Measurements from ENCODE around the gene LAIR2.
"Not testable (repeated sequence)": the region's sequence is repeated elsewhere in the genome, so short reads cannot be mapped to it uniquely, and the experiment has no call there.

Gene LAIR2

GRCh38 chr19:54493967-54494585, 8.6 kb upstream of the LAIR2 start:
- DNase-seq (ENCODE audit: low spot score) = no peak

GRCh38 chr19:54495284-54495683, 7.3 kb upstream of the LAIR2 start:
- not testable (repeated sequence) for DNase-seq (ENCODE audit: low spot score)

GRCh38 chr19:54497747-54498450, 4.7 kb upstream of the LAIR2 start:
- DNase-seq (ENCODE audit: low spot score) = not testable (repeated sequence)

GRCh38 chr19:54498451-54498772, 4.2 kb upstream of the LAIR2 start:
- DNase-seq (ENCODE audit: low spot score) = not testable (repeated sequence)

GRCh38 chr19:54505542-54505941, 2.9 kb downstream of the LAIR2 start:
- DNase-seq (ENCODE audit: low spot score) = not testable (repeated sequence)

GRCh38 chr19:54506079-54506478, 3.4 kb downstream of the LAIR2 start:
- no peak for DNase-seq (ENCODE audit: low spot score)

GRCh38 chr19:54507038-54507717, 4.5 kb downstream of the LAIR2 start:
- DNase-seq (ENCODE audit: low spot score) = not testable (repeated sequence)

- DNase-seq (ENCODE audit: low spot score) = no peak
These were observed 5.2 kb downstream of the LAIR2 start for GRCh38 chr19:54507824-54508223.

- not testable (repeated sequence) for DNase-seq (ENCODE audit: low spot score)
These were observed 5.9 kb downstream of the LAIR2 start for GRCh38 chr19:54508487-54508886.

GRCh38 chr19:54509200-54509940, 6.7 kb downstream of the LAIR2 start:
- DNase-seq (ENCODE audit: low spot score) = not testable (repeated sequence)

GRCh38 chr19:54515156-54515555, 12.5 kb downstream of the LAIR2 start:
- DNase-seq (ENCODE audit: low spot score) = no peak

GRCh38 chr19:54517483-54517882, 14.9 kb downstream of the LAIR2 start:
- DNase-seq (ENCODE audit: low spot score) = peak; percentile 72

GRCh38 chr19:54518844-54519243, 16.2 kb downstream of the LAIR2 start:
- DNase-seq (ENCODE audit: low spot score) = no peak

- DNase-seq (ENCODE audit: low spot score) = no peak
These were observed 18.6 kb downstream of the LAIR2 start for GRCh38 chr19:54521022-54521859.

- DNase-seq (ENCODE audit: low spot score) = no peak
These were observed 19.4 kb downstream of the LAIR2 start for GRCh38 chr19:54521860-54522513.

GRCh38 chr19:54523403-54523802, 20.8 kb downstream of the LAIR2 start:
- DNase-seq (ENCODE audit: low spot score) = no peak

- DNase-seq (ENCODE audit: low spot score) = no peak
These were observed 23.0 kb downstream of the LAIR2 start for GRCh38 chr19:54525636-54526035.

GRCh38 chr19:54526972-54527371, 24.3 kb downstream of the LAIR2 start:
- no peak for DNase-seq (ENCODE audit: low spot score)

GRCh38 chr19:54530866-54531265, 28.2 kb downstream of the LAIR2 start:
- DNase-seq (ENCODE audit: low spot score) = no peak

GRCh38 chr19:54532528-54532927, 29.9 kb downstream of the LAIR2 start:
- DNase-seq (ENCODE audit: low spot score) = no peak

- DNase-seq (ENCODE audit: low spot score) = no peak
These were observed 30.8 kb downstream of the LAIR2 start for GRCh38 chr19:54533476-54533875.
